Esophagus (tissue), 2 donors: Measurements from ENCODE around the gene SMCO4. TPM values are rescaled to one million over a fixed set of nuclear protein-coding genes. Genes with fewer than 3 reads are reported as not detected.

ENCODE experiments used
- H3K27ac ChIP-seq, 2 donors: one replicate each; pipeline ENCODE4 v1.5.1; 2013; ENCODE audit warnings: low read depth in 2 of 2, mild to moderate bottlenecking in 2 of 2, inconsistent platforms in 1 of 2, low read length in 1 of 2, moderate library complexity in 1 of 2
- H3K27me3 ChIP-seq, 2 donors: one replicate each; pipeline ENCODE4 v1.6.1; 2013; ENCODE audit warnings: low read length in 2 of 2, control low read depth in 1 of 2, mild to moderate bottlenecking in 1 of 2; ENCODE audit not compliant: insufficient read depth in 2 of 2, control insufficient read depth in 1 of 2
- H3K36me3 ChIP-seq, 2 donors: one replicate each; pipeline ENCODE4 v1.6.1; 2013; ENCODE audit warnings: low read length in 1 of 2; ENCODE audit not compliant: control insufficient read depth in 2 of 2, insufficient read depth in 2 of 2
- H3K4me1 ChIP-seq, 2 donors: one replicate each; pipeline ENCODE4 v1.6.1; 2013; ENCODE audit warnings: low read length in 1 of 2; ENCODE audit not compliant: control insufficient read depth in 2 of 2, insufficient read depth in 2 of 2
- H3K4me3 ChIP-seq, 2 donors: one replicate each; pipeline ENCODE4 v1.5.1; 2013; ENCODE audit warnings: low read length in 2 of 2, mild to moderate bottlenecking in 2 of 2, low read depth in 1 of 2, moderate library complexity in 1 of 2
- H3K9me3 ChIP-seq, 2 donors: one replicate each; pipeline ENCODE4 v1.6.1; 2013; ENCODE audit warnings: mild to moderate bottlenecking in 2 of 2, low read depth in 1 of 2, low read length in 1 of 2, moderate library complexity in 1 of 2; ENCODE audit not compliant: control insufficient read depth in 2 of 2, insufficient read depth in 1 of 2
- WGBS, 2 donors: extraction: QIAGEN DNeasy Blood & Tissue Kit; methylation state at CpG; one replicate each; pipeline ENCODE4 v1.1.7; 2013; 5-methylcytosine and 5-hydroxymethylcytosine counted together
- polyA plus RNA-seq, 2 donors: library from polyadenylated mRNA; stranded (reverse); fragments of 200-250 nt; gene quantifications; one replicate each; pipeline ENCODE4 v1.2.3, GENCODE V29; 2013
- donor health status: healthy with polysubstance abuse.
- donor health status: Bipolar disorder and iron deficiency.

The SMCO4 gene
- polyA plus RNA-seq, 2 donors: 7.9 to 14.2 TPM

GRCh38 chr11:93532281-93532789 is 10.9 kb downstream of the SMCO4 start:
- 82 to 83% methylated on average over 3 of the region's 3 CpGs for WGBS, 2 donors
- Histone ChIP-seq H3K27me3 (no peaks in the 10 kb centered on the region), H3K4me1 (peaks cover 3% of the 10 kb centered on the region in 2 donors), H3K36me3 (no peaks in the 10 kb centered on the region), H3K9me3 (no peaks in the 10 kb centered on the region), H3K4me3 (no peak overlapping the region), H3K27ac (no peak overlapping the region)

- no peaks in the 10 kb centered on the region for H3K36me3 ChIP-seq
- peaks cover 3% of the 10 kb centered on the region in 2 donors for H3K4me1 ChIP-seq
- H3K9me3 ChIP-seq: no peaks in the 10 kb centered on the region
- H3K27ac ChIP-seq: no peak overlapping the region
- H3K4me3 ChIP-seq: no peak overlapping the region
- WGBS, 2 donors: 74 to 77% methylated on average over 1 of the region's 1 CpG
- H3K27me3 ChIP-seq: no peaks in the 10 kb centered on the region
Observed at GRCh38 chr11:93530468-93530826, 12.7 kb downstream of the SMCO4 start.

- Histone ChIP-seq H3K36me3 (no peaks in the 10 kb centered on the region), H3K4me1 (peaks cover 3% of the 10 kb centered on the region in 2 donors), H3K9me3 (no peaks in the 10 kb centered on the region), H3K4me3 (no peak overlapping the region), H3K27ac (peak overlapping the region; percentile 20 to 42), H3K27me3 (no peaks in the 10 kb centered on the region)
- 64 to 73% methylated on average over 9 of the region's 9 CpGs for WGBS, 2 donors
Observed at GRCh38 chr11:93529707-93530467, 13.3 kb downstream of the SMCO4 start.

GRCh38 chr11:93528757-93529645 is 14.2 kb downstream of the SMCO4 start:
- Histone ChIP-seq H3K27me3 (no peaks in the 10 kb centered on the region), H3K27ac (peak overlapping the region; percentile 2 to 82), H3K4me3 (no peak overlapping the region), H3K36me3 (no peaks in the 10 kb centered on the region), H3K9me3 (no peaks in the 10 kb centered on the region), H3K4me1 (peaks cover 3% of the 10 kb centered on the region in 2 donors)
- WGBS, 2 donors: 58 to 66% methylated on average over 10 of the region's 10 CpGs

GRCh38 chr11:93528252-93528651 is 14.9 kb downstream of the SMCO4 start:
- Histone ChIP-seq H3K27me3 (no peaks in the 10 kb centered on the region), H3K9me3 (no peaks in the 10 kb centered on the region), H3K27ac (peak overlapping the region; percentile 2 to 65), H3K36me3 (no peaks in the 10 kb centered on the region), H3K4me1 (peaks cover 3% of the 10 kb centered on the region in 2 donors), H3K4me3 (no peak overlapping the region)
- WGBS, 2 donors: 61 to 64% methylated on average over 4 of the region's 4 CpGs

GRCh38 chr11:93526641-93527583 is 16.3 kb downstream of the SMCO4 start:
- H3K27me3 ChIP-seq: no peaks in the 10 kb centered on the region
- H3K4me3 ChIP-seq: no peak overlapping the region
- 81 to 84% methylated on average over 8 of the region's 8 CpGs for WGBS, 2 donors
- peaks cover 3% of the 10 kb centered on the region in 2 donors for H3K4me1 ChIP-seq
- H3K36me3 ChIP-seq: no peaks in the 10 kb centered on the region
- no peak overlapping the region for H3K27ac ChIP-seq
- H3K9me3 ChIP-seq: no peaks in the 10 kb centered on the region

- H3K4me1 ChIP-seq: peaks cover 3% of the 10 kb centered on the region in 2 donors
Observed at GRCh38 chr11:93526346-93526633, 16.9 kb downstream of the SMCO4 start.

GRCh38 chr11:93525601-93526345 is 17.4 kb downstream of the SMCO4 start:
- Histone ChIP-seq H3K4me3 (no peak overlapping the region), H3K9me3 (no peaks in the 10 kb centered on the region), H3K4me1 (peaks cover 3% of the 10 kb centered on the region in 2 donors), H3K27ac (no peak overlapping the region), H3K36me3 (no peaks in the 10 kb centered on the region), H3K27me3 (no peaks in the 10 kb centered on the region)
- WGBS, 2 donors: 53 to 61% methylated on average over 7 of the region's 7 CpGs

More at GRCh38 chr11:93526346-93526633, 16.9 kb downstream of the SMCO4 start:
- Histone ChIP-seq H3K27ac (no peak overlapping the region), H3K9me3 (no peaks in the 10 kb centered on the region), H3K4me3 (no peak overlapping the region), H3K36me3 (no peaks in the 10 kb centered on the region), H3K27me3 (no peaks in the 10 kb centered on the region)
- 65 to 66% methylated on average over 3 of the region's 3 CpGs for WGBS, 2 donors
